Bronchus fibroblast of lung (primary cell): ENCODE measurements around the gene RNF208. TPM values are rescaled to one million over a fixed set of nuclear protein-coding genes. Genes with fewer than 3 reads are reported as not detected.

Experiments used
- total RNA-seq: library from RNA; depleted of rRNA; stranded (reverse); fragments of >200 nt; gene quantifications from 2 replicates; pipeline ENCODE4 v1.2.3, GENCODE V29; 2015

The RNF208 gene, protein sequence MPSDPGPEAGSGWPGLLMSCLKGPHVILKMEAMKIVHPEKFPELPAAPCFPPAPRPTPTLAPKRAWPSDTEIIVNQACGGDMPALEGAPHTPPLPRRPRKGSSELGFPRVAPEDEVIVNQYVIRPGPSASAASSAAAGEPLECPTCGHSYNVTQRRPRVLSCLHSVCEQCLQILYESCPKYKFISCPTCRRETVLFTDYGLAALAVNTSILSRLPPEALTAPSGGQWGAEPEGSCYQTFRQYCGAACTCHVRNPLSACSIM
- 0.50 and 1.2 TPM in 2 replicates for total RNA-seq

DNA sequence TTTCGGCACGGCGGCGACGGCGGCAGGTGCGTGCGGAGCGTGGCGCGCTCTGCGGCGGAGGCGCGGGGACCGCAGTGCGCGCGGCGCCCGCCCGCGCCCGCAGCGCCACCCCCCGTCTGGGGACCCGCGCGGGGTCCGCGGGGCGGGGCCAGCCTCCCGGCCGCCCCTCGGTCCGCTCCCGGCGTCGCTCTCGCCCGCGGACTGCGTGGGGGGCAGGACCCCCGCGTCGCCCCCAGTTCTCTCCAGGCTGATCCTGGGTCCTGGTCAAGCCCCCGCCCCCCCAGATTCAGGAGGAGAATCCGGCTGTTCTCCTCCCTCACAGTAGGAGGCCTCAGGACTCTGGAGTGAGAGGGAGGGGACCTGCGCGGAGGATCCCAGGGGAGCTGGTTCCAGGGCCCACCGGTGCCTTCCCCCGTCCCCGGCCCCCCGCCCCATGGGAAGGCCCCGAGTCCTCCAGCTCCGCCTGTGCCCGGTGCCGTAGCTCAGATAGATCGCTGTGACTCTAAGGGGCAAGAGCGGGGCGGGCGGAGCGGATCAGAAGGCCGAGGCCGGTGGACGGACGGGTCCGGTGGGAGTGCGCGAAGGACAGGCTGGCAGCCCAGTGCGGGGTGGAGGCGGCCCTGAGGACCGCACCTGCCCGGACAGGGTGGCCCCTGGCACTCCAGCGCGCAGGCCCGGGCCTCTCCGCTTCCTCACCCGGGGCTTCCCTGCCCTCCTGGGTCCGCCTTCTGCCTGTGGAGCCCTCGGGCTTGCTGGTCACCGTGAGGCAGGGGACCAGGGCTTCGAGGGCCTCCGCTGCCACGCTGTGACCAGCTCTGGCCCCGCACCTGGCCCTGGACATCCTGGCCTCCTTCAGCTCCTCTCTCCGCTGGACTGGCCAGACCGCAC is at the start of gene RNF208:
Gene RNF208 (minus strand): TSS at position 51 of the 888 bp plus-strand sequence. CDS start 1,028 bp downstream, outside the sequence.

GRCh38 chr9:137254624-137255447 is 32.8 kb upstream of the RNF208 start, which contains the start of gene NELFB:
NELFB (plus strand) TSS chr9:137255327.

GRCh38 chr9:137251194-137251461 is 29.1 kb upstream of the RNF208 start, which contains the start of gene STPG3:
STPG3 (plus strand) TSS chr9:137251286; CDS start chr9:137251287, 1 bp downstream.

DNA sequence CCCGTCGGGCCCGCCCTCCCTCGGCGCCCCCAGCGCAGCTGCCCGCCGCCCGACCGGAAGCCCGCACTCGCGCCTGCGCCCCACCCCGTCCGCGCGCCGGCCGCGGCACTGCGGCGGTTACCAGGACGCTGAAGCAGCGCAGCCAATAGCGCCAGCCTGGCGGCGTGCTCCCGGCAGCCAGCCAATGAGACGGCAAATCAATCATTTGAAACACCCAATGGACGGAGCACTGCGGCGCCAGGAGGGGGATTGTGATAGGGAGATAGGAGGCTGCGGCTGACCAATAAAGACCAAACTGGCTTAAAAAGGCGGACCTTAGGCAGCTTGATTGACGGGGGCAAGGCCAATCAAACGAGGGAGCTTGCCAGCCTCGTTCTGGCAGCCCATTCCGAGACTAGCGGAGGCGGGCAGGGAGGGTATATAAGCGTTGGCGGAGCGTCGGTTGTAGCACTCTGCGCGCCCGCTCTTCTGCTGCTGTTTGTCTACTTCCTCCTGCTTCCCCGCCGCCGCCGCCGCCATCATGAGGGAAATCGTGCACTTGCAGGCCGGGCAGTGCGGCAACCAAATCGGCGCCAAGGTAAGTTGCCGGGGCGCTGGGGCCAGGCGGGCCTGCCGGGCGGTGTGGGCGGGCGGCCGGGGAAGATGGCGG is 18.9 kb upstream of the RNF208 start, which contains the start of gene TUBB4B:
Gene TUBB4B (plus strand): TSS at position 447 of the 649 bp plus-strand sequence. CDS start 74 bp downstream, at position 521.

DNA sequence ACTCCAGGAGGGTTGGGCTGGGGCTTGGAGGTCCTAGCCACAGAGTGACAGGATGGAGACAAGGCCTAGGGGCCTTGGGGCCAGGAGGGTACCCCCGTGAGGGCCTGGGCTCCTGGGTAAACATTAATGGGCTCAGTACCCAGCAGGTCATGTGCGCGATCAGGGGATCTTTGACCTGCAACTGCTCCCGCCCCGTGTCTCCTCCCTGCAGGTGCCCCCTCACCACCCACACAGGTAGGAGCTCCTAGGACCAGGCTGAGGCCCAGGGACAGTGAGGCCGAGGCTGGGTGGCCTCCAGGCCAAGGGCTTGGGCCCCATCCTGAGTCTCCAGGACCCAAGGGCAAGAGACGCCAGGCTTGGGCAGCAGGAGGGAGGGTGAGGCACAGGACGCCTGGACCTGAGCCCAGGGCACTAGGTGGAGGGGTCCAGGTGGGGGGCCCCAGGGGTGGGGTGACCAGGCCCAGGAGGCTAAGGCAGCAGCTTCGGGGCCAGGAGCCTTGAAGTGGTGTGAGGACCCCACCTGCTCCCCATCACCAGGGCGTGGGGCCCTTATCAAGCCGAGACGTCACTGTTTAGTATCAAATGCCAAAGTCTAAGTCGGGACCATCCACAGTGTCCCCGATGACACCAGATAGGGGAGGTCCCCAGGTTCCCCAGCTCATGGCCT is 8.8 kb upstream of the RNF208 start, which contains the start of gene SLC34A3:
Gene SLC34A3 (plus strand): TSS at position 197 of the 667 bp plus-strand sequence. CDS start 802 bp downstream, outside the sequence.

GRCh38 chr9:137227054-137227852 is 5.2 kb upstream of the RNF208 start, which contains the start of gene RNF224:
RNF224 (plus strand) TSS chr9:137227502; CDS start chr9:137228336, 834 bp downstream.

GRCh38 chr9:137224830-137225694 is 3.0 kb upstream of the RNF208 start, which contains the start of gene CYSRT1:
CYSRT1 (plus strand) TSS chr9:137225174; CDS start chr9:137225622, 448 bp downstream.

DNA sequence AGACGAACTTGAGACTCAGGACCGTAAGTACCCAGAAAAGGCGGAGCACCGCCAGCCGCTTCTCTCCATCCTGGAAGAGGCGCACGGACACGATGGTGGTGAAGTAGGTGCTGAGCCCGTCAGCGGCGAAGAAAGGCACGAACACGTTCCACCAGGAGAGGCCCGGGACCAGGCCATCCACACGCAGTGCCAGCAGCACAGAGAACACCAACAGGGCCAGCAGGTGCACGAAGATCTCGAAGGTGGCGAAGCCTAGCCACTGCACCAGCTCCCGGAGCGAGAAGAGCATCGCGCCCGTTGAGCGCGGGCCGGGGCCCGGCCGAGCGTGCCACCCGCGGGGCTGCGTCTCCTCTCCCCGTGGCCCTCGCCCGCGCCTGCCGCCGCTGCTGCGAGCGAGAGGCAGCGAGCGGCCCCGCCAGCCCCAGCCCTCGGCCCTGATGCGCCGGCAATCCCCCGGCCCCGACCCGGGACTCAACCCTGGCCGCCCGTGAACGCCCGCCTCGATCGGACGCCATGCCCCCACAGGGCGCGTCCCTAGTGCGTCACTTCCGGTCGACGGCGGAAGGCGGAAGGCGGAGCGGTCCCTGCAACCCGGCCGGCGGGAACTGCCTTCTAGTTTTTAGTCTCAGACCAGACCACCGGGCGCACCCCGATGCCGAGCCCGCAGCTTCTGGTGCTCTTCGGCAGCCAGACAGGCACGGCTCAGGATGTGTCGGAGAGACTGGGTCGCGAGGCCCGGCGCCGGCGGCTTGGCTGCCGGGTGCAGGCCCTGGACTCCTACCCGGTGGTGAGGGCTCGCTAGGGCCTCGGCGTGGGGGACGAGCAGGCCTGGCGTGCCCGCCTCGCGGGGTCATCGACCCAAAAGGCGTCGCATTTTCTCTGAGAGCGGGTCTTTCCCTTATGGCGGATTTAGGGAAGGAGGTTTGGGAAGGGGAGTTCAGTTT is 16.6 kb downstream of the RNF208 start, which contains the start of the genes NDOR1 and TMEM203:
Gene NDOR1 (plus strand): TSS at position 575 of the 944 bp plus-strand sequence. CDS start 78 bp downstream, at position 653.
Gene TMEM203 (minus strand): TSS at position 523 of the 944 bp plus-strand sequence. CDS start 234 bp downstream, at position 289.

GRCh38 chr9:137200311-137201204 is 21.5 kb downstream of the RNF208 start, which contains the start of gene TPRN:
TPRN (minus strand) TSS chr9:137200741; CDS start chr9:137200711, 30 bp downstream.

GRCh38 chr9:137188490-137189296 is 33.3 kb downstream of the RNF208 start, which contains the start of the genes ANAPC2 and SSNA1:
ANAPC2 (minus strand) TSS chr9:137188560; CDS start chr9:137188532, 28 bp downstream.
SSNA1 (plus strand) TSS chr9:137188676; CDS start chr9:137188727, 51 bp downstream.

Other genes with a start within 250 kb of the RNF208 start
- gene PTGDS, start 244.7 kb downstream of the RNF208 start, total RNA-seq: 2.4 TPM in 1 of 2 replicates, not detected in the other
- under 0.01 TPM in 1 of 2 replicates, not detected in the other for gene LCNL1, start 239.2 kb downstream of the RNF208 start, total RNA-seq
- gene PAXX, start 229.8 kb downstream of the RNF208 start, total RNA-seq: 30.6 and 32.9 TPM in 2 replicates
- gene CLIC3, start 225.7 kb downstream of the RNF208 start, total RNA-seq: 1.3 and 4.0 TPM in 2 replicates
- gene ABCA2, start 194.0 kb downstream of the RNF208 start, total RNA-seq: 8.5 and 9.4 TPM in 2 replicates
- gene FUT7, start 190.2 kb downstream of the RNF208 start, total RNA-seq: not detected in 2 replicates
- 18.7 and 19.6 TPM in 2 replicates for gene NPDC1, start 176.1 kb downstream of the RNF208 start, total RNA-seq
- gene ENTPD2, start 168.2 kb downstream of the RNF208 start, total RNA-seq: not detected in 2 replicates
- gene SAPCD2, start 151.7 kb downstream of the RNF208 start, total RNA-seq: 21.9 and 24.2 TPM in 2 replicates
- 4.9 and 5.5 TPM in 2 replicates for gene UAP1L1, start 144.7 kb downstream of the RNF208 start, total RNA-seq
- gene MAN1B1, start 135.3 kb downstream of the RNF208 start, total RNA-seq: 56.0 and 72.4 TPM in 2 replicates
- 66.6 and 69.7 TPM in 2 replicates for gene DPP7, start 107.5 kb downstream of the RNF208 start, total RNA-seq
- gene GRIN1, start 83.1 kb downstream of the RNF208 start, total RNA-seq: not detected in 2 replicates
- not detected in 2 replicates for gene LRRC26, start 52.2 kb downstream of the RNF208 start, total RNA-seq
- gene TMEM210, start 50.2 kb downstream of the RNF208 start, total RNA-seq: not detected in 2 replicates
- 10.3 and 15.3 TPM in 2 replicates for gene ANAPC2, start 33.7 kb downstream of the RNF208 start, total RNA-seq
- 75.8 and 84.9 TPM in 2 replicates for gene SSNA1, start 33.6 kb downstream of the RNF208 start, total RNA-seq
- 6.1 and 6.4 TPM in 2 replicates for gene TPRN, start 21.5 kb downstream of the RNF208 start, total RNA-seq
- gene TMEM203, start 16.6 kb downstream of the RNF208 start, total RNA-seq: 43.1 and 47.9 TPM in 2 replicates
- gene NDOR1, start 16.5 kb downstream of the RNF208 start, total RNA-seq: 14.9 and 16.8 TPM in 2 replicates
- gene CYSRT1, start 2.9 kb upstream of the RNF208 start, total RNA-seq: 0.74 and 1.2 TPM in 2 replicates
- under 0.01 TPM in 1 of 2 replicates, not detected in the other for gene RNF224, start 5.3 kb upstream of the RNF208 start, total RNA-seq
- not detected in 2 replicates for gene SLC34A3, start 8.7 kb upstream of the RNF208 start, total RNA-seq
- 795 and 833 TPM in 2 replicates for gene TUBB4B, start 19.0 kb upstream of the RNF208 start, total RNA-seq
- not detected in 2 replicates for gene STPG3, start 29.0 kb upstream of the RNF208 start, total RNA-seq
- 55.9 and 59.2 TPM in 2 replicates for gene NELFB, start 33.1 kb upstream of the RNF208 start, total RNA-seq
- 33.9 and 36.5 TPM in 2 replicates for gene TOR4A, start 55.5 kb upstream of the RNF208 start, total RNA-seq
- 0.45 and 1.7 TPM in 2 replicates for gene NRARP, start 80.0 kb upstream of the RNF208 start, total RNA-seq
- 10.9 and 11.1 TPM in 2 replicates for gene EXD3, start 200.9 kb upstream of the RNF208 start, total RNA-seq
- 0.15 and 0.17 TPM in 2 replicates for gene NOXA1, start 201.2 kb upstream of the RNF208 start, total RNA-seq
- gene ENTPD8, start 219.1 kb upstream of the RNF208 start, total RNA-seq: not detected in 2 replicates
- gene NSMF, start 237.1 kb upstream of the RNF208 start, total RNA-seq: 33.1 and 36.1 TPM in 2 replicates